Ovary (tissue), 9 donors: Measurements from ENCODE around the gene KCNV2. TPM values are rescaled to one million over a fixed set of nuclear protein-coding genes. Genes with fewer than 3 reads are reported as not detected.

ENCODE experiments used
- DNase-seq, 5 donors: peaks; one replicate each; pipeline ENCODE4 v3.0.0-alpha.2; 2019 to 2020
- H3K27ac ChIP-seq, 2 donors: fragments of 200-600 bp; one replicate each; pipeline versions ENCODE4 v1.5.1 to v1.8.0; 2019 to 2022
- H3K27me3 ChIP-seq: fragments of 200-600 bp; one replicate; pipeline ENCODE4 v1.8.0; 2022
- H3K36me3 ChIP-seq: fragments of 200-600 bp; sonication (generic); one replicate; pipeline ENCODE4 v1.5.1; 2019
- H3K4me1 ChIP-seq: one replicate; pipeline ENCODE4 v1.8.1; 2013; ENCODE audit warnings: mild to moderate bottlenecking, moderate library complexity; ENCODE audit not compliant: insufficient read depth
- H3K4me3 ChIP-seq: fragments of 200-600 bp; sonication (generic); one replicate; pipeline ENCODE4 v1.5.1; 2017
- H3K9me3 ChIP-seq, 2 donors: fragments of 200-600 bp in 1 of 2; sonication (generic) in 1 of 2; one replicate each; pipeline versions ENCODE4 v1.5.1 to v1.8.1; 2013 to 2019; ENCODE audit warnings: mild to moderate bottlenecking in 1 of 2, moderate library complexity in 1 of 2
- CTCF ChIP-seq, 3 donors: fragments of 450-650 bp in 2 of 3; fragments of 200-600 bp in 1 of 3; IDR thresholded peaks; one replicate each; pipeline versions ENCODE4 v1.5.1 to v1.8.0; 2016 to 2022; ENCODE audit warnings: antibody characterized with exemption in 3 of 3, mild to moderate bottlenecking in 1 of 3
- EP300 ChIP-seq: sonication (generic); formaldehyde crosslinking; IDR thresholded peaks from one replicate; pipeline ENCODE4 v1.6.1; 2017; ENCODE audit warnings: antibody characterized with exemption
- POLR2A ChIP-seq: fragments of 450-650 bp; IDR thresholded peaks from one replicate; pipeline ENCODE4 v1.6.1; 2017; ENCODE audit warnings: antibody characterized with exemption, mild to moderate bottlenecking, moderate library complexity
- WGBS, 3 donors: extraction: QIAGEN DNeasy Blood & Tissue Kit in 1 of 3; methylation state at CpG; one replicate each; pipeline versions ENCODE4 v1.1.5 to v1.1.7; 2013 to 2017; 5-methylcytosine and 5-hydroxymethylcytosine counted together
- intact Hi-C, 4 donors: fragments of 100-400 bp; cut with DNase I; formaldehyde crosslinking; loops; one replicate each; pipeline versions ENCODE4 v1.11.0 to v1.15.1; 2022 to 2023
- polyA plus RNA-seq, 2 donors: library from polyadenylated mRNA; stranded (reverse); fragments of 200-250 nt in 1 of 2; fragments of 350-450 nt in 1 of 2; fragmentation: Illumina TruSeq in 1 of 2; extraction: RNeasy Lipid Tissue Mini Kit (QIAGEN cat#74804) in 1 of 2; gene quantifications; one replicate each; pipeline ENCODE4 v1.2.3, GENCODE V29; 2013 to 2014
- total RNA-seq, 7 donors: library from RNA; depleted of rRNA in 2 of 7; stranded (reverse); fragments of >200 nt in 2 of 7; fragmentation: NEBNext Ultra II Directional in 3 of 7; extraction: Animal tissue kit (Norgen Biotek cat#: 25700) in 3 of 7; gene quantifications; one replicate each; pipeline versions ENCODE4 v1.1.0 to v1.2.4, GENCODE V29; 2016 to 2023
- donor health status: DM: no; HTN: no; CAD: no; lungs with moderate emphysema.
- donor health status: DM: no; HTN: no; CAD: no.
- donor health status: Bipolar disorder and iron deficiency.
- donor health status: DM: yes; HTN: yes; CAD: no.
- donor health status: DM: no; HTN: no; CAD: no.
- donor health status: DM: yes; HTN: yes; CAD: no.

KCNV2 gene
- total and polyA plus RNA-seq, 9 donors = not detected

DNA sequence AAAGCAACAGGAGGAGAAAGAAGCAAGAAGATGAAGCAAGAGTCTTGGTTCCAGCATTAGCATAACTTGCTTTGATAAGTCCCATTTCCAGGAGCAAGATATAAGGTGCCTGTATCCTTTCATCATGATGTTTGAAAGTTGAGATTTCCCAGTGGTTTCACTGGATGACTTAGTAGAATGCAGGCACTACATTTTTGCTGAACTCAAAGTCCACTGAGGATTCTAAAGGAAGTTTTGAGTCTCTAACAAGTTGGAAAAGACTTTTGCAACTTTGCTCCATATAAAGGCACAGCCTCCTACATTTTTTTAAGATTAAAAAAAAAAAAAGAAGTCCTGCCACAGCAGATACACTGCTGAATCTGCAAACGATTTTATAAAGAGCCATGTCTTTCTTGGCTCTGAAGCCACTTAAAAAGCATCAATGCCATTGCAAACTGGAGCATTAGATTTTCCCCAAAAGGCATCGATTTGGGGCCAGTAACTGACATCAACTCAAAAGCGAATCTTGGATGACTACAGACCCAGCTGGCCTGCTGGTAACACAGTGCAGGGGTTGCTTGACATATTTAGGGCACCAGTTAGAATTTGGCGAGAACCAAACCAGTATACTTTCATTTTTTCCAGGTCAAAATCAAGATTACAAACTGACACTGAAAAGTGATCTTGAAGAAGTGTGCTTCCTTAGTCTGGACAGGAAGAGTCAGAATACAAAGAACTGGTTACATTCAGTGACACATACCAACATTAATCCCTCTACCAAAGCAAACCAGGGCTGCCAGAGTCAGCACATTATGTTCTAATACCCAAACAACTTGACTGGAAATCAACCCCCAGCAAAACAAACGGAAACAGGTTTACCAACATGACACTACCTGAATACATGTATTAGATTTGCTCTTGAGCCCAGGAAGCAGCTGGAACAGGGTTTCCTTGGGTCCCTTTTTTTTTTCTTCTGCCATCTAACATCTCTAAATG lies 39.1 kb upstream of the KCNV2 start:
- Histone ChIP-seq H3K36me3 (no peaks in the 10 kb centered on the region), H3K27me3 (no peaks in the 10 kb centered on the region), H3K4me1 (no peaks in the 10 kb centered on the region), H3K9me3 (no peaks in the 10 kb centered on the region), H3K4me3 (no peak overlapping the region), H3K27ac (no peak overlapping the region)
- 63 to 71% (median 70%) methylated on average over 5 of the region's 5 CpGs for WGBS, 3 donors
- DNase-seq = no peak
- TF ChIP-seq POLR2A (no peak), EP300 (no peak), CTCF (IDR thresholded peaks at IDR 0.05) (no peak)
- intact Hi-C loops = no loop called here

DNA sequence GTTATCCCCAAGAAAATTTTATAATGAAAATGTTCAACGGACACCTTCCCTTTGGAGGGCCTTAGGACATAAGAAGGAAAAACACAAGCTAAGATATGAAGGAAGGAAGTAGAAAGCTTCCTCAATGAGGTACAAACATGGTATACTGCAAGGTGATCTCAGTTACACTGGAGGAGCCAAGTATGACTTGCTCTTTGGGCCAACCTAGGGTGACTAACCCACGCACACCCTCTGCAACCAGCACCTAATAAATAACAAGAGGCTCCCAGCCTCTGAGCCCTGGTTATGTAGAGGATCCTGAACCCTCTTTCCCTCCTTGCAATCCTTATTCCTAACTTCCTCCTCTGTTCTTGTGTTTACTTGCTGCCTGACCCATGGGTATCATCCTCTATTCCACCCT lies 38.3 kb upstream of the KCNV2 start:
- no peaks in the 10 kb centered on the region for H3K36me3 ChIP-seq
- no peaks in the 10 kb centered on the region for H3K4me1 ChIP-seq
- H3K27me3 ChIP-seq = no peaks in the 10 kb centered on the region
- intact Hi-C loops = no loop called here
- no peak overlapping the region for H3K4me3 ChIP-seq
- TF ChIP-seq CTCF (IDR thresholded peaks at IDR 0.05) (no peak), POLR2A (no peak), EP300 (no peak)
- no peak for DNase-seq
- WGBS, 3 donors = 94 to 96% (median 94%) methylated on average over 2 of the region's 2 CpGs
- H3K9me3 ChIP-seq = no peaks in the 10 kb centered on the region
- H3K27ac ChIP-seq = no peak overlapping the region

DNA sequence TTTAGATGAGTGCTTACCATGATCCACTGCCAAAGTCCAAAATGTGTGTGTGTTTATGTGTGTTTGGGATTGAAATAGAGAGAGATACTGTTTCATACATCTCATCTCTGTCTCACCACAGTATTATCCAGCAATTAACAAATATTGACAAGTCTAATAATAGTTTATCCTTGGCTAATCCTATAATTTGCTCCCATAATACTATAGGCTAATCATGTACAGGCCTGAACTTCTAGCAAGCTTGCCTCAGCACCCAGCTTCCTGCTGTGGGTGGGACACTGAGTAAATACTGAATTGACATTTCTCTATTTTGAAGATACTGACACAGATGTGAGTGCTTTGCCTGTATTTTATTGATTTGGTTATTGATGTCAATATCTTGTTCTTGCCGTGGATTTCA lies 35.3 kb upstream of the KCNV2 start:
- no peak for DNase-seq
- H3K4me3 ChIP-seq = no peak overlapping the region
- H3K27ac ChIP-seq = no peak overlapping the region
- 68 to 83% (median 70%) methylated on average over 1 of the region's 1 CpG for WGBS, 3 donors
- intact Hi-C loops = no loop called here
- TF ChIP-seq CTCF (IDR thresholded peaks at IDR 0.05) (no peak), POLR2A (no peak), EP300 (no peak)
- H3K4me1 ChIP-seq = peaks cover 2% of the 10 kb centered on the region
- H3K9me3 ChIP-seq = no peaks in the 10 kb centered on the region
- no peaks in the 10 kb centered on the region for H3K27me3 ChIP-seq
- H3K36me3 ChIP-seq = no peaks in the 10 kb centered on the region

- Histone ChIP-seq H3K4me1 (peaks cover 5% of the 10 kb centered on the region), H3K27ac (no peak overlapping the region), H3K36me3 (no peaks in the 10 kb centered on the region), H3K4me3 (no peak overlapping the region), H3K27me3 (no peaks in the 10 kb centered on the region), H3K9me3 (no peaks in the 10 kb centered on the region)
- WGBS, 3 donors = 77 to 88% (median 85%) methylated on average over 4 of the region's 4 CpGs
- intact Hi-C loops = no loop called here
- no peak for DNase-seq
- TF ChIP-seq POLR2A = no peak
These were observed 30.4 kb upstream of the KCNV2 start for GRCh38 chr9:2686911-2687310.

- no peaks in the 10 kb centered on the region for H3K36me3 ChIP-seq
- H3K4me3 ChIP-seq = no peak overlapping the region
- TF ChIP-seq CTCF (IDR thresholded peaks at IDR 0.05) (no peak), POLR2A (no peak), EP300 (no peak)
- H3K4me1 ChIP-seq = peaks cover 5% of the 10 kb centered on the region
- intact Hi-C loops = no loop called here
- 48 to 76% (median 61%) methylated on average over 3 of the region's 3 CpGs for WGBS, 3 donors
- DNase-seq = no peak
- no peaks in the 10 kb centered on the region for H3K27me3 ChIP-seq
- H3K27ac ChIP-seq = no peak overlapping the region
- H3K9me3 ChIP-seq = no peaks in the 10 kb centered on the region
These were observed 28.7 kb upstream of the KCNV2 start for GRCh38 chr9:2688636-2689035.
